Measurements from ENCODE around the gene UBTF. TPM values are rescaled to one million over a fixed set of nuclear protein-coding genes. Genes with fewer than 3 reads are reported as not detected.

Gene UBTF
- total RNA-seq, 1 experiment from 2014 or later = 74.3 TPM

GRCh38 chr17:44187131-44187899, 32.2 kb downstream of the UBTF start:
- peaks cover 15% of the 10 kb centered on the region for H3K4me1 ChIP-seq
- Mint-ChIP-seq H3K27ac (ENCODE audit: unreplicated experiment) (peak overlapping the region; percentile 91), H3K4me1 (ENCODE audit: low read depth, unreplicated experiment) (peaks cover 12% of the 10 kb centered on the region), H3K36me3 (ENCODE audit: insufficient read depth, unreplicated experiment) (peaks cover 75% of the 10 kb centered on the region), H3K27me3 (ENCODE audit: insufficient read depth, unreplicated experiment) (no peaks in the 10 kb centered on the region), H3K4me3 (ENCODE audit: unreplicated experiment) (peak overlapping the region; percentile 90), H3K9me3 (ENCODE audit: unreplicated experiment) (no peaks in the 10 kb centered on the region)
- CTCF ChIA-PET = interaction anchor here (0.6 to 2.0 kb wide), 11 partner anchors 12 to 104 kb away, joined by 3 to 15 read pairs (median 5); partner anchors contain the start of genes ASB16, ATXN7L3 and HDAC5
- peak overlapping the region; percentile 86 for H3K4me3 ChIP-seq (ENCODE audit: low read depth, low read length)
- POLR2A ChIA-PET = interaction anchor here (0.6 to 1.4 kb wide), 8 partner anchors 12 to 173 kb away, joined by 3 to 11 read pairs (median 5); partner anchors contain the start of genes ATXN7L3, SLC25A39, TMEM101 and UBTF
- no peak for TF ChIP-seq CTCF (IDR thresholded peaks at IDR 0.05; ENCODE audit: insufficient read depth in 1 of 2, low read depth in 1 of 2, low read length in 1 of 2, severe bottlenecking in 1 of 2, unreplicated experiment in 1 of 2)
- no TSS peak for BruUV-seq (replicated peaks)
- H3K9me3 ChIP-seq = no peaks in the 10 kb centered on the region
- no peak for DNase-seq
- intact Hi-C loops (cut with micrococcal nuclease; ENCODE audit: unreplicated experiment) = no loop called here
- peaks cover 3% of the 10 kb centered on the region; the same call in 1 of the 2 replicates for H3K36me3 ChIP-seq (ENCODE audit: control insufficient read depth, insufficient read depth, low read length)
- H3K27me3 ChIP-seq (replicated peaks; ENCODE audit: control insufficient read depth, insufficient read depth, low read length) = no peaks in the 10 kb centered on the region

GRCh38 chr17:44186307-44187130, 33.0 kb downstream of the UBTF start, which contains the start of gene TMUB2:
Gene TMUB2, plus strand, starts transcription at chr17:44186972. Its CDS starts 737 bp downstream, at chr17:44187709.
- peak; percentile 99 to 100 for DNase-seq
- intact Hi-C loops (cut with micrococcal nuclease; ENCODE audit: unreplicated experiment) = loop anchor here (1.0 kb wide), 3 partner anchors 14 to 45 kb away; partner anchors contain the start of gene HROB
- no peak for TF ChIP-seq CTCF (IDR thresholded peaks at IDR 0.05; ENCODE audit: insufficient read depth in 1 of 2, low read depth in 1 of 2, low read length in 1 of 2, severe bottlenecking in 1 of 2, unreplicated experiment in 1 of 2)
- Mint-ChIP-seq H3K4me3 (ENCODE audit: unreplicated experiment) (peak within 1 kb of the TSS; percentile 90), H3K27me3 (ENCODE audit: insufficient read depth, unreplicated experiment) (no peaks in the 10 kb centered on the region), H3K36me3 (ENCODE audit: insufficient read depth, unreplicated experiment) (peaks cover 75% of the 10 kb centered on the region), H3K9me3 (ENCODE audit: unreplicated experiment) (no peaks in the 10 kb centered on the region), H3K27ac (ENCODE audit: unreplicated experiment) (peak within 1 kb of the TSS; percentile 91), H3K4me1 (ENCODE audit: low read depth, unreplicated experiment) (peaks cover 8% of the 10 kb centered on the region)
- Histone ChIP-seq H3K4me3 (ENCODE audit: low read depth, low read length) (peak within 1 kb of the TSS; percentile 91), H3K27me3 (replicated peaks; ENCODE audit: control insufficient read depth, insufficient read depth, low read length) (no peaks in the 10 kb centered on the region), H3K9me3 (no peaks in the 10 kb centered on the region), H3K4me1 (peaks cover 10% of the 10 kb centered on the region; the same call in 1 of the 2 replicates), H3K36me3 (ENCODE audit: control insufficient read depth, insufficient read depth, low read length) (peaks cover 3% of the 10 kb centered on the region; the same call in 1 of the 2 replicates)
- POLR2A ChIA-PET = interaction anchor here (0.5 to 1.4 kb wide), 11 partner anchors 13 to 250 kb away, joined by 3 to 12 read pairs (median 5); partner anchors contain the start of genes ATXN7L3, SLC25A39, TMEM101 and UBTF
- CTCF ChIA-PET = interaction anchor here (0.6 to 2.0 kb wide), 12 partner anchors 13 to 963 kb away, joined by 3 to 15 read pairs (median 5); partner anchors contain the start of genes ASB16, ATXN7L3 and HDAC5
- BruUV-seq (replicated peaks) = TSS peak; percentile 68

All from Caco-2 (cell line).